ENCODE results near the gene GRPEL1. TPM values are rescaled to one million over a fixed set of nuclear protein-coding genes. Genes with fewer than 3 reads are reported as not detected.

GRPEL1 gene
- total and polyA plus RNA-seq, 9 of the 15 experiments (the other 6 are each of a cell fraction or from before 2014, with no cell fraction given) = 43.4 to 192 (median 86.6) TPM

DNA sequence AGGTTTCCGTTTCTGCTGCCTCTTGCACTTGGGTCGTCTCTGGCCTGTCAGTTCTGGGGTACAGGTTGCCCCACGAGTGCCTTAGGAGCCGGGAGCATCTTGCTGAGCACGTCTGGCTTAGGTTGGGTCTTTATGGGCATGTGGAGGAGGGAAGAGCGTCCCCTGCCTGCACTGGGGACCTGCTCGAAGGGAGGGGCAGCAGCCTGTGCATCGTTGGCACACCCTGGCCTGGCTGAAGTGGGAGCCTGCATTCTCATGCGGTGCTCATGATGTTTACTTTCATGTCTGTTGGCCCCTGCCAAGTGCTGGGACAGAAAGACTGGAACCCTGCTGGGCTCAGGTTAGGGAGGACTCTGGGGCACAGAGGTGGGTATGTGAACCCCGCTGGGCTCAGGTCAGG lies 48.5 kb downstream of the GRPEL1 start:
- no peak overlapping the region for H3K4me2 ChIP-seq (ENCODE audit: insufficient read depth, low read length)
- H3K27me3 ChIP-seq (ENCODE audit: control insufficient read depth in 2 of 2, insufficient read depth in 2 of 2, low read length in 2 of 2) = no peaks in the 10 kb centered on the region
- 94% methylated on average over 9 of the region's 10 CpGs for WGBS (ENCODE audit: insufficient coverage, low coverage, missing lambda C conversion rate)
- H3K36me3 ChIP-seq (ENCODE audit: control insufficient read depth, insufficient read depth, low read length) = peaks cover 95% of the 10 kb centered on the region
- H3K9me3 ChIP-seq (replicated peaks; ENCODE audit: control insufficient read depth, insufficient read depth, low read depth, low read length) = no peaks in the 10 kb centered on the region
- no peak overlapping the region for H3K4me3 ChIP-seq
- no peak for DNase-seq (ENCODE audit: extremely low read depth in 1 of 4, low spot score in 3 of 4)
- no peak for FAIRE-seq
- peaks cover 3% of the 10 kb centered on the region; the same call in 1 of the 2 replicates for H4K20me1 ChIP-seq (replicated peaks; ENCODE audit: control insufficient read depth, insufficient read depth, low read length)
- ChIA-PET CTCF (ENCODE audit: low intra/inter-chr PET ratio) (no interaction called here), POLR2A (interaction anchor here (1.2 to 1.5 kb wide), 2 partner anchors 11 to 21 kb away, joined by 3 to 4 read pairs; no protein-coding TSS in a partner anchor)
- H2AFZ ChIP-seq (ENCODE audit: low read depth, low read length) = no peak overlapping the region
- BruUV-seq (replicated peaks) = no TSS peak
- H3K4me1 ChIP-seq (replicated peaks in 1 of 2; ENCODE audit: control insufficient read depth in 2 of 2, insufficient read depth in 2 of 2, low read length in 2 of 2) = peaks cover 13 to 29% of the 10 kb centered on the region in 2 experiments; a peak in 4 of 5 replicates
- TF ChIP-seq NBN (IDR thresholded peaks at IDR 0.05; ENCODE audit: low read depth) (no peak), POLR2G (IDR thresholded peaks at IDR 0.05; ENCODE audit: low read depth, low read length) (0 out of 2 replicates have a peak, but pooled peaks have one; percentile 14), BACH1 (tag; IDR thresholded peaks at IDR 0.05) (no peak), SRSF1 (IDR thresholded peaks at IDR 0.05; ENCODE audit: low read depth, low read length) (no peak)
- TF ChIP-seq, protein P1, sequence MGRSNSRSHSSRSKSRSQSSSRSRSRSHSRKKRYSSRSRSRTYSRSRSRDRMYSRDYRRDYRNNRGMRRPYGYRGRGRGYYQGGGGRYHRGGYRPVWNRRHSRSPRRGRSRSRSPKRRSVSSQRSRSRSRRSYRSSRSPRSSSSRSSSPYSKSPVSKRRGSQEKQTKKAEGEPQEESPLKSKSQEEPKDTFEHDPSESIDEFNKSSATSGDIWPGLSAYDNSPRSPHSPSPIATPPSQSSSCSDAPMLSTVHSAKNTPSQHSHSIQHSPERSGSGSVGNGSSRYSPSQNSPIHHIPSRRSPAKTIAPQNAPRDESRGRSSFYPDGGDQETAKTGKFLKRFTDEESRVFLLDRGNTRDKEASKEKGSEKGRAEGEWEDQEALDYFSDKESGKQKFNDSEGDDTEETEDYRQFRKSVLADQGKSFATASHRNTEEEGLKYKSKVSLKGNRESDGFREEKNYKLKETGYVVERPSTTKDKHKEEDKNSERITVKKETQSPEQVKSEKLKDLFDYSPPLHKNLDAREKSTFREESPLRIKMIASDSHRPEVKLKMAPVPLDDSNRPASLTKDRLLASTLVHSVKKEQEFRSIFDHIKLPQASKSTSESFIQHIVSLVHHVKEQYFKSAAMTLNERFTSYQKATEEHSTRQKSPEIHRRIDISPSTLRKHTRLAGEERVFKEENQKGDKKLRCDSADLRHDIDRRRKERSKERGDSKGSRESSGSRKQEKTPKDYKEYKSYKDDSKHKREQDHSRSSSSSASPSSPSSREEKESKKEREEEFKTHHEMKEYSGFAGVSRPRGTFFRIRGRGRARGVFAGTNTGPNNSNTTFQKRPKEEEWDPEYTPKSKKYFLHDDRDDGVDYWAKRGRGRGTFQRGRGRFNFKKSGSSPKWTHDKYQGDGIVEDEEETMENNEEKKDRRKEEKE (IDR thresholded peaks at IDR 0.05; ENCODE audit: borderline replicate concordance in 1 of 2, control insufficient read depth in 1 of 2, low read depth in 2 of 2, low read length in 1 of 2) = no peak
- TF ChIP-seq, protein P2, sequence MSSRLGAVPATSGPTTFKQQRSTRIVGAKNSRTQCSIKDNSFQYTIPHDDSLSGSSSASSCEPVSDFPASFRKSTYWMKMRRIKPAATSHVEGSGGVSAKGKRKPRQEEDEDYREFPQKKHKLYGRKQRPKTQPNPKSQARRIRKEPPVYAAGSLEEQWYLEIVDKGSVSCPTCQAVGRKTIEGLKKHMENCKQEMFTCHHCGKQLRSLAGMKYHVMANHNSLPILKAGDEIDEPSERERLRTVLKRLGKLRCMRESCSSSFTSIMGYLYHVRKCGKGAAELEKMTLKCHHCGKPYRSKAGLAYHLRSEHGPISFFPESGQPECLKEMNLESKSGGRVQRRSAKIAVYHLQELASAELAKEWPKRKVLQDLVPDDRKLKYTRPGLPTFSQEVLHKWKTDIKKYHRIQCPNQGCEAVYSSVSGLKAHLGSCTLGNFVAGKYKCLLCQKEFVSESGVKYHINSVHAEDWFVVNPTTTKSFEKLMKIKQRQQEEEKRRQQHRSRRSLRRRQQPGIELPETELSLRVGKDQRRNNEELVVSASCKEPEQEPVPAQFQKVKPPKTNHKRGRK (tag; IDR thresholded peaks at IDR 0.05) = no peak
- TF ChIP-seq, protein P3, sequence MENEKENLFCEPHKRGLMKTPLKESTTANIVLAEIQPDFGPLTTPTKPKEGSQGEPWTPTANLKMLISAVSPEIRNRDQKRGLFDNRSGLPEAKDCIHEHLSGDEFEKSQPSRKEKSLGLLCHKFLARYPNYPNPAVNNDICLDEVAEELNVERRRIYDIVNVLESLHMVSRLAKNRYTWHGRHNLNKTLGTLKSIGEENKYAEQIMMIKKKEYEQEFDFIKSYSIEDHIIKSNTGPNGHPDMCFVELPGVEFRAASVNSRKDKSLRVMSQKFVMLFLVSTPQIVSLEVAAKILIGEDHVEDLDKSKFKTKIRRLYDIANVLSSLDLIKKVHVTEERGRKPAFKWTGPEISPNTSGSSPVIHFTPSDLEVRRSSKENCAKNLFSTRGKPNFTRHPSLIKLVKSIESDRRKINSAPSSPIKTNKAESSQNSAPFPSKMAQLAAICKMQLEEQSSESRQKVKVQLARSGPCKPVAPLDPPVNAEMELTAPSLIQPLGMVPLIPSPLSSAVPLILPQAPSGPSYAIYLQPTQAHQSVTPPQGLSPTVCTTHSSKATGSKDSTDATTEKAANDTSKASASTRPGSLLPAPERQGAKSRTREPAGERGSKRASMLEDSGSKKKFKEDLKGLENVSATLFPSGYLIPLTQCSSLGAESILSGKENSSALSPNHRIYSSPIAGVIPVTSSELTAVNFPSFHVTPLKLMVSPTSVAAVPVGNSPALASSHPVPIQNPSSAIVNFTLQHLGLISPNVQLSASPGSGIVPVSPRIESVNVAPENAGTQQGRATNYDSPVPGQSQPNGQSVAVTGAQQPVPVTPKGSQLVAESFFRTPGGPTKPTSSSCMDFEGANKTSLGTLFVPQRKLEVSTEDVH (IDR thresholded peaks at IDR 0.05; ENCODE audit: low read depth, partially characterized antibody) = no peak
- H3K79me2 ChIP-seq (ENCODE audit: control insufficient read depth, insufficient read depth, low read length) = 0 out of 3 replicates have a peak, but pooled peaks cover 3% of the 10 kb centered on the region
- peak overlapping the region in 1 of 2 experiments; percentile 67; a peak in 2 of 4 replicates for H3K9ac ChIP-seq (ENCODE audit: insufficient read depth in 1 of 2, low read depth in 2 of 2, low read length in 2 of 2)
- in situ Hi-C loops (cut with MboI) = no loop called here
- H3K9me1 ChIP-seq (ENCODE audit: control insufficient read depth, insufficient read depth, low read length) = peaks cover 11% of the 10 kb centered on the region
- H3K27ac ChIP-seq (ENCODE audit: extremely low read depth, low read depth, low read length) = no peak overlapping the region
- intact Hi-C loops (cut with micrococcal nuclease) = no loop called here
- ATAC-seq = no peak

All from K562 (cell line).